Sigmoid colon (tissue), 7 donors: ENCODE measurements around the gene ZNF232. TPM values are rescaled to one million over a fixed set of nuclear protein-coding genes. Genes with fewer than 3 reads are reported as not detected.
"Not testable (repeated sequence)": the region's sequence is repeated elsewhere in the genome, so short reads cannot be mapped to it uniquely, and the experiment has no call there.

Experiments used
- DNase-seq: peaks from one replicate; pipeline ENCODE4 v3.0.0-alpha.2; 2019
- H3K27ac ChIP-seq, 4 donors: fragments of 200-600 bp; sonication (generic); one replicate each; pipeline ENCODE4 v1.5.1; 2016 to 2019; ENCODE audit warnings: mild to moderate bottlenecking in 1 of 4
- H3K27me3 ChIP-seq, 3 donors: fragments of 200-600 bp; sonication (generic); one replicate each; pipeline ENCODE4 v1.5.1; 2019; ENCODE audit warnings: mild to moderate bottlenecking in 1 of 3
- H3K36me3 ChIP-seq, 4 donors: fragments of 200-600 bp; sonication (generic); one replicate each; pipeline ENCODE4 v1.5.1; 2016 to 2019
- H3K4me1 ChIP-seq, 4 donors: fragments of 200-600 bp; sonication (generic); one replicate each; pipeline ENCODE4 v1.5.1; 2017 to 2019
- H3K4me3 ChIP-seq, 4 donors: fragments of 200-600 bp; sonication (generic); one replicate each; pipeline ENCODE4 v1.5.1; 2017 to 2019; ENCODE audit warnings: mild to moderate bottlenecking in 2 of 4, moderate library complexity in 1 of 4
- H3K9me3 ChIP-seq, 4 donors: fragments of 200-600 bp in 3 of 4; sonication (generic) in 3 of 4; one replicate each; pipeline versions ENCODE4 v1.5.1 to v1.6.1; 2013 to 2019
- EP300 ChIP-seq, 4 donors: sonication (generic); formaldehyde crosslinking; IDR thresholded peaks; one replicate each; pipeline ENCODE4 v1.6.1; 2017; ENCODE audit warnings: antibody characterized with exemption in 4 of 4
- POLR2A ChIP-seq, 2 donors: fragments of 450-650 bp; IDR thresholded peaks; one replicate each; pipeline ENCODE4 v1.6.1; 2016; ENCODE audit warnings: antibody characterized with exemption in 2 of 2, mild to moderate bottlenecking in 2 of 2, moderate library complexity in 2 of 2
- POLR2AphosphoS5 ChIP-seq, 4 donors: sonication (generic); formaldehyde crosslinking; IDR thresholded peaks; one replicate each; pipeline ENCODE4 v1.6.1; 2017; ENCODE audit warnings: antibody characterized with exemption in 4 of 4
- WGBS, 2 donors: extraction: QIAGEN DNeasy Blood & Tissue Kit; methylation state at CpG; one replicate each; pipeline ENCODE4 v1.1.7; 2013; 5-methylcytosine and 5-hydroxymethylcytosine counted together
- intact Hi-C: fragments of 100-400 bp; cut with DNase I; formaldehyde crosslinking; loops from one replicate; pipeline ENCODE4 v1.15.1; 2023
- polyA plus RNA-seq, 3 donors: library from polyadenylated mRNA; stranded (reverse); fragments of 200-250 nt; gene quantifications; one replicate each; pipeline ENCODE4 v1.2.3, GENCODE V29; 2013
- total RNA-seq, 4 donors: library from RNA; depleted of rRNA; stranded (reverse); fragments of >200 nt; gene quantifications; one replicate each; pipeline ENCODE4 v1.1.0, GENCODE V29; 2016
- TF ChIP-seq, protein P1 (sequence below), 4 experiments: fragments of 450-650 bp in 3 of 4; fragments of 200-600 bp in 1 of 4; IDR thresholded peaks; one replicate each; pipeline ENCODE4 v1.5.1; 2016 to 2019; ENCODE audit warnings: antibody characterized with exemption in 4 of 4, mild to moderate bottlenecking in 3 of 4, moderate library complexity in 2 of 4
- donor health status: healthy with polysubstance abuse.
- donor health status: Bipolar disorder and iron deficiency.
- donor health status: healthy.

ZNF232 gene
- total and polyA plus RNA-seq, 7 donors, result 4.8 to 15.3 (median 8.7) TPM

DNA sequence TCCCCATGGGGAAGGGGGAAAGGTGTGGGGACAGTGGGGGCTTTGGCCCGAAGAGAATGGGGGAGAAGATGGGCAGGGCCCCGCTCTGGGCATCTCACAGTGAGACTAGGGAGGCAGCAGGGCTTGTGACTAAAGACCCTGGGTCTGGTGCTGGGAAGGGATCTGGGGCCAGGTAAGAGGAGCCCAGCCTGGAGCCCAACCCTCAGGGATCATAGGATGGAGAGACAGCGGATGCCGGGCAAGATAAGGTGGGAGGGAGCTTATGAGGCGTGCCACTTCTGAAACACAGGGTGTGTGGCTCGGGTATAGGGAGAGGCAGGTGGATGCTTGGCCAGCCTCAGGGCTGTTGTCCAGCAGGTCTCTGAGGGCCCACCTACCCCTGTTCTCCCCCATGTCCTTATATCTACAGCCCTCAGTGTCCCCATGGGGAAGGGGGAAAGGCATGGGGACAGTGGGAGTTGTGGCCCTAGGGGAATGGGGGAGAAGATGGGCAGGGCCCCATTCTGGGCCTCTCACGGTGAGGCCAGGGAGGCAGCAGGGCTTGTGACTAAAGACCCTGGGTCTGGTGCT lies 19.6 kb upstream of the ZNF232 start:
- Histone ChIP-seq H3K27ac (no peak overlapping the region), H3K27me3 (no peaks in the 10 kb centered on the region), H3K4me1 (no peaks in the 10 kb centered on the region), H3K4me3 (no peak overlapping the region), H3K36me3 (no peaks in the 10 kb centered on the region), H3K9me3 (no peaks in the 10 kb centered on the region)
- WGBS, 2 donors, result 82 to 90% methylated on average over 7 of the region's 7 CpGs
- intact Hi-C loops, result no loop called here
- no peak for DNase-seq
- TF ChIP-seq POLR2A (IDR thresholded peaks at IDR 0.05) (no peak), POLR2AphosphoS5 (IDR thresholded peaks at IDR 0.05) (no peak), EP300 (IDR thresholded peaks at IDR 0.05) (no peak)
- TF ChIP-seq, protein P1, sequence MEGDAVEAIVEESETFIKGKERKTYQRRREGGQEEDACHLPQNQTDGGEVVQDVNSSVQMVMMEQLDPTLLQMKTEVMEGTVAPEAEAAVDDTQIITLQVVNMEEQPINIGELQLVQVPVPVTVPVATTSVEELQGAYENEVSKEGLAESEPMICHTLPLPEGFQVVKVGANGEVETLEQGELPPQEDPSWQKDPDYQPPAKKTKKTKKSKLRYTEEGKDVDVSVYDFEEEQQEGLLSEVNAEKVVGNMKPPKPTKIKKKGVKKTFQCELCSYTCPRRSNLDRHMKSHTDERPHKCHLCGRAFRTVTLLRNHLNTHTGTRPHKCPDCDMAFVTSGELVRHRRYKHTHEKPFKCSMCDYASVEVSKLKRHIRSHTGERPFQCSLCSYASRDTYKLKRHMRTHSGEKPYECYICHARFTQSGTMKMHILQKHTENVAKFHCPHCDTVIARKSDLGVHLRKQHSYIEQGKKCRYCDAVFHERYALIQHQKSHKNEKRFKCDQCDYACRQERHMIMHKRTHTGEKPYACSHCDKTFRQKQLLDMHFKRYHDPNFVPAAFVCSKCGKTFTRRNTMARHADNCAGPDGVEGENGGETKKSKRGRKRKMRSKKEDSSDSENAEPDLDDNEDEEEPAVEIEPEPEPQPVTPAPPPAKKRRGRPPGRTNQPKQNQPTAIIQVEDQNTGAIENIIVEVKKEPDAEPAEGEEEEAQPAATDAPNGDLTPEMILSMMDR (IDR thresholded peaks at IDR 0.05), result no peak

DNA sequence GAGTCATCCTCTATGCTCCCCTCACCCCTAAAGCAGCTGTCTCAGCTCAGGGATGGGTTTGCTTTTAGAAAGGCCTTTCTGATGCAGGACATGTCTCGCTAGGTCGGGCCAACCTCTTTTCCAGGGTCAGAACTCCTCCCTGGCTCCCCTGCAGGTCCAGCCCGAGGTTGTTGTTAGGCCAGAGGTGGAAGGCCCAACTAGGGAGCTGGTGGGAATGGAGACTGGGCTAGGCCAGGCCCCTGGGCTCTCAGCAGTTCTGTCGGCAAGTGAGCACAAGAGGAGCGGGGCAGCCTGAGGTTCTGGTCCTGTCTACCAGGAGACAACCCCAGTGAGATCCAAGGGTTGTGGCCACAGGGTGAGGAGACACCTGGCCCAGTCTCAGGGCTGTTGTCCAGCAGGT lies 19.0 kb upstream of the ZNF232 start:
- intact Hi-C loops, H3K36me3 ChIP-seq, H3K27me3 ChIP-seq, H3K9me3 ChIP-seq, H3K4me3 ChIP-seq, DNase-seq, H3K4me1 ChIP-seq, H3K27ac ChIP-seq: not testable (repeated sequence)
- 79 to 89% methylated on average over 5 of the region's 5 CpGs for WGBS, 2 donors

DNA sequence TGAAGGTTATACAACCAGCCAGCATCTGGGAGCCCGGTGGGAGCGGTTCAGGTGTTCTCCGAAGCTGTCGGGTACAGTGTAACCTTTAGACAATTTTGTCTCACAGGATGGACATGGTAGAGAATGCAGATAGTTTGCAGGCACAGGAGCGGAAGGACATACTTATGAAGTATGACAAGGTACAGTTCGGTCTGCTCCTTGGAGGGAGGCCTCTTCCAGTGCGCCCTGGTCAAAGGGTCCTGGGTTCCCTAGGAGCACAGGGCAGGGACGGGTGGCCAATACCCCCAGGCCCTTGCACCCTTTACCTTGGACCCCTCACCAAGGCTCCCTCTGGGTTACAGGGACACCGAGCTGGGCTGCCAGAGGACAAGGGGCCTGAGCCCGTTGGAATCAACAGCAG lies 18.6 kb upstream of the ZNF232 start:
- WGBS, 2 donors, result 94% methylated on average over 10 of the region's 10 CpGs
- H3K9me3 ChIP-seq, H3K4me3 ChIP-seq, H3K27me3 ChIP-seq, intact Hi-C loops, H3K27ac ChIP-seq, H3K36me3 ChIP-seq, DNase-seq, H3K4me1 ChIP-seq: not testable (repeated sequence)

DNA sequence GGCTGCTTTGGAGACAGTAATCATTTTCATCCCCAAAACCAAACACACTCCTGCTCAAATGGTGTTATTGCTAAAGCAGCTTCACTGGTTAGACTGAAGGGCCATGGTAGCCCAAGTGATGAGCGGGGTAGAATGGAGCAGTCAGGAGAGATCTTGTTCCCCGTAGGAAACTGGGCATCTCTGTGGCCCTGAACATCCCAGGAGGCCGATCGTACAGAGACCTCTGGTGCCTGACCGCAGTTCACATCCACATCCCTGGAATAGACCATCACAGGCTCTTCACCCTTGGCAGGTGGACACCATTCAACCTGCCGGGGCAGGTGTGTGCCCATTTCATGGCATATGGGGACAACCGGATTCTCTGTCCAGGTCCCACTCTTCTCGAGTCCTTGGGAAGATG lies 18.1 kb upstream of the ZNF232 start:
- H3K36me3 ChIP-seq, DNase-seq, intact Hi-C loops, H3K4me1 ChIP-seq, H3K9me3 ChIP-seq, H3K27me3 ChIP-seq, H3K27ac ChIP-seq, H3K4me3 ChIP-seq: not testable (repeated sequence)
- 91 to 94% methylated on average over 8 of the region's 8 CpGs for WGBS, 2 donors

DNA sequence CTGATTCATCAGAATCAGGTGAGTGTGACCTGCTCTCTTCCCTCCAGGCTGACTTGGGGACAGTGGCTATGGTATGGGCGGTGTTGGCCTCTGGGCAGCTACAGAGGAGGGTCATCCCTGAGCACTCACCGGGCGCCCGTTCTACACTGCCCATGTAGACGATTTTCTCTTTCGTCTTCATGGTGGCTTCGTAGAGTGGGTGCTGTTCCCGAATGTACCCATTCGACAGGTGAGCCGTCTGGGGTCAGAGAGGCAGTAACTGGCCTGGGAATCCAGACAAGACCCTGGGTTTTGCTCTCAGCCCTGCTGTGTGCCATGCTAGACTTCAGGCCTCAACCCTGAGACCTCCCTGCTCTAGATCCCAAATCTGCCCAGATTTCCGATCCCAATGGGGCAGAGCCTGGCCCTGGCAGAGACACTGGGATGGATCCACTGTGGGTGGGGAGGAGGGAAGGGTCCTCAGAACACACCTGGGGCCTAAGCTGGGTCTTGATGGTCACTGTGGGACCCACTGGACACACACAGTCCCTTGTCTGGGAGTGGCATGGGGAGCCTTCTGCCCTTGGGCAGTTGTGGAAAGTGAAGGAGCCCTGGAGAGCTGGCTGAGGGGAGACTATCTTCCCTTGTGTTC lies 17.3 kb upstream of the ZNF232 start:
- intact Hi-C loops, result no loop called here

DNA sequence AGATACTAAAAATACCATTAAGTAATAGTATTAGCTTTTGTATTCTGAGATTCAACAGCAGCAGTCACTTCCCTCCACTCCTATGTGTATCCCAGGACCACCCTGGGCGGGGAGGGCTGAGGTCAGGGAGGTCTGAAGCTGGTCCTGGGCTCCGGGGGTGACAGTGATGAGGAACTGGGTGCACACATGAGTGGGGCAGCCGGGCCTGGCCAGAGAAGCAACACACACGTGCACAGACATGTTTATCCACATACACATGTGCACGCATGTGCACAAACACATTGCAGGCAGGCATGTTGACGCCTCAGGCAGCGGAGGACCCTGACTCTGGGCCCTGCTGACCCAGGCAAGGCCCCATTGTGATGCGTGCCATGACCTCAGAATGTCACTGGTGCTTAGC lies 16.7 kb upstream of the ZNF232 start:
- intact Hi-C loops, DNase-seq: not testable (repeated sequence)

More for the DNA sequence above, 17.3 kb upstream of the ZNF232 start:
- Histone ChIP-seq H3K4me1 (no peaks in the 10 kb centered on the region), H3K27me3 (peaks cover 0 to under 1% (median 0%) of the 10 kb centered on the region in 3 donors), H3K27ac (no peak overlapping the region), H3K9me3 (no peaks in the 10 kb centered on the region), H3K36me3 (no peaks in the 10 kb centered on the region), H3K4me3 (no peak overlapping the region)
- TF ChIP-seq POLR2A (IDR thresholded peaks at IDR 0.05), result no peak
- TF ChIP-seq POLR2AphosphoS5 (IDR thresholded peaks at IDR 0.05), result no peak
- TF ChIP-seq, protein P1 (IDR thresholded peaks at IDR 0.05), result no peak
- TF ChIP-seq EP300 (IDR thresholded peaks at IDR 0.05), result no peak
- WGBS, 2 donors, result 90 to 92% methylated on average over 11 of the region's 11 CpGs
- DNase-seq, result no peak

DNA sequence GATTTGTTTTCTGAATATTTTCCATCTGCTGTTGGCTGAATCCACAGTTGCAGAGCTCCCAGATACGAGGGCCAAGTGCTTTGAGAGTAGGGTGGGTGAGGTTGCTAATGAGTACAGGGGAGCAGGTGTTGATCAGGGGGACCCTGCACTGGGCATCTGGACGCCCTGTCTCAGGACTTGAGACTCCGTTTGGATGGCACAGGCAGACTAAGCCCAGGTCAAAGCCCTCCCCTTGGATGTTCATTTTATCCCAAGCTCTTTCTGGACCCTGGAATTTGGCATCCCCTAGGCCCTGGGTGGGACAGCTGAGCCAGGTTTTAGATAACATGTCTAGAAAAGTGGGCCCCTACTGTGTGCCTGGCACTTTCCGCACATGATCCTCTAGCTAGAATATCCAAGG lies 16.2 kb upstream of the ZNF232 start:
- no peak for DNase-seq
- Histone ChIP-seq H3K4me1 (peaks cover 0 to 7% (median 3%) of the 10 kb centered on the region in 4 donors), H3K27me3 (peaks cover 5 to 11% (median 5%) of the 10 kb centered on the region in 3 donors), H3K36me3 (no peaks in the 10 kb centered on the region), H3K27ac (no peak overlapping the region), H3K9me3 (no peaks in the 10 kb centered on the region), H3K4me3 (no peak overlapping the region)
- intact Hi-C loops, result no loop called here
- no peak for TF ChIP-seq EP300 (IDR thresholded peaks at IDR 0.05)
- TF ChIP-seq POLR2A (IDR thresholded peaks at IDR 0.05), result no peak
- TF ChIP-seq, protein P1 (IDR thresholded peaks at IDR 0.05), result no peak
- no peak for TF ChIP-seq POLR2AphosphoS5 (IDR thresholded peaks at IDR 0.05)
- 80 to 87% methylated on average over 4 of the region's 4 CpGs for WGBS, 2 donors

More for the DNA sequence above, 16.7 kb upstream of the ZNF232 start:
- H3K27me3 ChIP-seq, H3K4me3 ChIP-seq, H3K4me1 ChIP-seq, H3K36me3 ChIP-seq, H3K9me3 ChIP-seq, H3K27ac ChIP-seq: not testable (repeated sequence)
- 78 to 88% methylated on average over 8 of the region's 8 CpGs for WGBS, 2 donors
